GM18867 (cell line): Measurements from ENCODE around the gene RBP2.

Experiments used
- ATAC-seq: cut with Tn5 transposase; IDR thresholded peaks from one replicate; pipeline ENCODE4 v1.9.1; 2021; ENCODE audit warnings: mild to moderate bottlenecking, moderate library complexity; ENCODE audit not compliant: unreplicated experiment

The RBP2 gene

GRCh38 chr3:139482206-139482605 lies 5.9 kb upstream of the RBP2 start:
- no peak for ATAC-seq

GRCh38 chr3:139481116-139481515 lies 4.8 kb upstream of the RBP2 start:
- ATAC-seq = no peak

GRCh38 chr3:139480585-139480984 lies 4.3 kb upstream of the RBP2 start:
- no peak for ATAC-seq

- no peak for ATAC-seq
Observed at GRCh38 chr3:139477710-139478640, 1.7 kb upstream of the RBP2 start.

GRCh38 chr3:139473155-139473771 lies 3.1 kb downstream of the RBP2 start:
- peak; percentile 47 for ATAC-seq

- ATAC-seq = no peak
Observed at GRCh38 chr3:139472380-139473010, 3.8 kb downstream of the RBP2 start.

GRCh38 chr3:139470199-139470598 lies 6.1 kb downstream of the RBP2 start:
- no peak for ATAC-seq

GRCh38 chr3:139468399-139468798 lies 7.9 kb downstream of the RBP2 start:
- ATAC-seq = no peak

GRCh38 chr3:139466360-139466759 lies 10.0 kb downstream of the RBP2 start:
- ATAC-seq = no peak

GRCh38 chr3:139465636-139466035 lies 10.7 kb downstream of the RBP2 start:
- no peak for ATAC-seq

GRCh38 chr3:139463466-139463865 lies 12.8 kb downstream of the RBP2 start:
- ATAC-seq = no peak

GRCh38 chr3:139460529-139460928 lies 15.8 kb downstream of the RBP2 start:
- no peak for ATAC-seq

- no peak for ATAC-seq
Observed at GRCh38 chr3:139460076-139460475, 16.2 kb downstream of the RBP2 start.

- no peak for ATAC-seq
Observed at GRCh38 chr3:139458348-139458747, 18.0 kb downstream of the RBP2 start.

- no peak for ATAC-seq
Observed at GRCh38 chr3:139457066-139457465, 19.2 kb downstream of the RBP2 start.

- no peak for ATAC-seq
Observed at GRCh38 chr3:139456386-139456785, 19.9 kb downstream of the RBP2 start.

GRCh38 chr3:139455855-139456254 lies 20.5 kb downstream of the RBP2 start:
- ATAC-seq = peak; percentile 61

GRCh38 chr3:139455206-139455605 lies 21.1 kb downstream of the RBP2 start:
- ATAC-seq = no peak

- no peak for ATAC-seq
Observed at GRCh38 chr3:139454346-139454745, 22.0 kb downstream of the RBP2 start.

GRCh38 chr3:139450159-139450558 lies 26.2 kb downstream of the RBP2 start:
- ATAC-seq = no peak

GRCh38 chr3:139449566-139449965 lies 26.8 kb downstream of the RBP2 start:
- ATAC-seq = no peak

- no peak for ATAC-seq
Observed at GRCh38 chr3:139448104-139448503, 28.2 kb downstream of the RBP2 start.
